DLD1 (cell line): ENCODE results near the gene PTPRJ.

Experiments used
- in situ Hi-C: cut with HindIII; loops from 2 replicates; pipeline ENCODE4 v1.10.0; 2017; ENCODE audit warnings: low sequenced_read_pairs

Gene PTPRJ

GRCh38 chr11:48106166-48106565 lies 125.8 kb downstream of the PTPRJ start:
- in situ Hi-C loops = loop anchor here (25.0 kb wide), 1 partner anchor 144 kb away; no protein-coding TSS in a partner anchor

- in situ Hi-C loops = loop anchor here (25.0 kb wide), 1 partner anchor 145 kb away; no protein-coding TSS in a partner anchor
Observed at GRCh38 chr11:48107188-48107704, 126.9 kb downstream of the PTPRJ start.

GRCh38 chr11:48108231-48109045 lies 128.1 kb downstream of the PTPRJ start:
- in situ Hi-C loops = loop anchor here (25.0 kb wide), 1 partner anchor 146 kb away; no protein-coding TSS in a partner anchor

- in situ Hi-C loops = loop anchor here (25.0 kb wide), 1 partner anchor 147 kb away; no protein-coding TSS in a partner anchor
Observed at GRCh38 chr11:48109046-48109666, 128.8 kb downstream of the PTPRJ start.

- in situ Hi-C loops = loop anchor here (25.0 kb wide), 1 partner anchor 148 kb away; no protein-coding TSS in a partner anchor
Observed at GRCh38 chr11:48110509-48110766, 130.1 kb downstream of the PTPRJ start.

- in situ Hi-C loops = loop anchor here (25.0 kb wide), 1 partner anchor 150 kb away; no protein-coding TSS in a partner anchor
Observed at GRCh38 chr11:48111891-48112290, 131.5 kb downstream of the PTPRJ start.

GRCh38 chr11:48114740-48115139 lies 134.4 kb downstream of the PTPRJ start:
- in situ Hi-C loops = loop anchor here (25.0 kb wide), 1 partner anchor 152 kb away; no protein-coding TSS in a partner anchor

- in situ Hi-C loops = loop anchor here (25.0 kb wide), 1 partner anchor 154 kb away; no protein-coding TSS in a partner anchor
Observed at GRCh38 chr11:48116437-48117228, 136.3 kb downstream of the PTPRJ start.

GRCh38 chr11:48122246-48122645 lies 141.9 kb downstream of the PTPRJ start:
- in situ Hi-C loops = loop anchor here (25.0 kb wide), 1 partner anchor 160 kb away; no protein-coding TSS in a partner anchor

- in situ Hi-C loops = loop anchor here (25.0 kb wide), 1 partner anchor 160 kb away; no protein-coding TSS in a partner anchor
Observed at GRCh38 chr11:48122656-48123055, 142.3 kb downstream of the PTPRJ start.

GRCh38 chr11:48123254-48123875 lies 143.0 kb downstream of the PTPRJ start:
- in situ Hi-C loops = loop anchor here (25.0 kb wide), 1 partner anchor 161 kb away; no protein-coding TSS in a partner anchor

- in situ Hi-C loops = loop anchor here (25.0 kb wide), 1 partner anchor 162 kb away; no protein-coding TSS in a partner anchor
Observed at GRCh38 chr11:48123934-48124755, 143.8 kb downstream of the PTPRJ start.

GRCh38 chr11:48124880-48125279 lies 144.5 kb downstream of the PTPRJ start:
- in situ Hi-C loops = loop anchor here (25.0 kb wide), 1 partner anchor 163 kb away; no protein-coding TSS in a partner anchor

GRCh38 chr11:48125866-48126265 lies 145.5 kb downstream of the PTPRJ start:
- in situ Hi-C loops = no loop called here

GRCh38 chr11:48127521-48128183 lies 147.3 kb downstream of the PTPRJ start:
- in situ Hi-C loops = no loop called here

- in situ Hi-C loops = no loop called here
Observed at GRCh38 chr11:48129697-48130395, 149.5 kb downstream of the PTPRJ start.

- in situ Hi-C loops = no loop called here
Observed at GRCh38 chr11:48134221-48134922, 154.0 kb downstream of the PTPRJ start.
